Right lobe of liver (tissue), 4 donors: ENCODE measurements around the gene DYRK1A.

ENCODE experiments used
- CTCF ChIP-seq, 4 donors: fragments of 200-600 bp in 3 of 4; fragments of 450-650 bp in 1 of 4; IDR thresholded peaks; one replicate each; pipeline versions ENCODE4 v1.5.1 to v1.8.0; 2016 to 2022; ENCODE audit warnings: antibody characterized with exemption in 4 of 4, mild to moderate bottlenecking in 2 of 4
- POLR2A ChIP-seq: fragments of 450-650 bp; IDR thresholded peaks from one replicate; pipeline ENCODE4 v1.6.1; 2017; ENCODE audit warnings: antibody characterized with exemption, mild to moderate bottlenecking
- donor health status: DM: no; HTN: no; CAD: no.
- donor health status: DM: no; HTN: no; CAD: no.
- donor health status: DM: no; HTN: yes; CAD: no.

GRCh38 chr21:37319551-37319950, 47.0 kb upstream of the DYRK1A start:
- TF ChIP-seq CTCF (IDR thresholded peaks at IDR 0.05) (no peak), POLR2A (no peak)
